ENCODE measurements around the gene OR2B3.

The OR2B3 gene

GRCh38 chr6:29099190-29099589 is 12.1 kb upstream of the OR2B3 start, which contains the start of gene OR2J1:
Gene OR2J1, plus strand, starts transcription at chr6:29099490. Its CDS starts 1,453 bp downstream, at chr6:29100943.
- H3K4me3 ChIP-seq (ENCODE audit: control insufficient read depth, low read depth, low read length) = no peak within 1 kb of the TSS
- DNase-seq (ENCODE audit: low read depth) = no peak
- no peak for TF ChIP-seq CTCF (IDR thresholded peaks at IDR 0.05; ENCODE audit: control insufficient read depth, insufficient read depth, low read depth, low read length, missing control alignments)

GRCh38 chr6:29097803-29098202 is 10.7 kb upstream of the OR2B3 start:
- no peak for TF ChIP-seq CTCF (IDR thresholded peaks at IDR 0.05; ENCODE audit: control insufficient read depth, insufficient read depth, low read depth, low read length, missing control alignments)
- H3K4me3 ChIP-seq (ENCODE audit: control insufficient read depth, low read depth, low read length) = no peak overlapping the region
- DNase-seq (ENCODE audit: low read depth) = no peak

- DNase-seq (ENCODE audit: low read depth) = no peak
- TF ChIP-seq CTCF (IDR thresholded peaks at IDR 0.05; ENCODE audit: control insufficient read depth, insufficient read depth, low read depth, low read length, missing control alignments) = no peak
- no peak overlapping the region for H3K4me3 ChIP-seq (ENCODE audit: control insufficient read depth, low read depth, low read length)
Observed at GRCh38 chr6:29092957-29093356, 5.8 kb upstream of the OR2B3 start.

GRCh38 chr6:29082457-29082856 is 4.7 kb downstream of the OR2B3 start:
- no peak overlapping the region for H3K4me3 ChIP-seq (ENCODE audit: control insufficient read depth, low read depth, low read length)
- no peak for TF ChIP-seq CTCF (IDR thresholded peaks at IDR 0.05; ENCODE audit: control insufficient read depth, insufficient read depth, low read depth, low read length, missing control alignments)
- no peak for DNase-seq (ENCODE audit: low read depth)

GRCh38 chr6:29081312-29081711 is 5.8 kb downstream of the OR2B3 start:
- no peak overlapping the region for H3K4me3 ChIP-seq (ENCODE audit: control insufficient read depth, low read depth, low read length)
- no peak for TF ChIP-seq CTCF (IDR thresholded peaks at IDR 0.05; ENCODE audit: control insufficient read depth, insufficient read depth, low read depth, low read length, missing control alignments)
- DNase-seq (ENCODE audit: low read depth) = no peak

GRCh38 chr6:29079203-29079602 is 7.9 kb downstream of the OR2B3 start:
- no peak for DNase-seq (ENCODE audit: low read depth)
- no peak for TF ChIP-seq CTCF (IDR thresholded peaks at IDR 0.05; ENCODE audit: control insufficient read depth, insufficient read depth, low read depth, low read length, missing control alignments)
- H3K4me3 ChIP-seq (ENCODE audit: control insufficient read depth, low read depth, low read length) = no peak overlapping the region

Measured in AG09309 (cell line).